Neutrophil (primary cell): Measurements from ENCODE around the gene TACSTD2.

ENCODE experiments used
- H3K27ac ChIP-seq: fragments of 200-600 bp; sonication (generic); 2 replicates; pipeline ENCODE4 v1.5.1; 2016; ENCODE audit warnings: mild to moderate bottlenecking, moderate library complexity
- H3K27me3 ChIP-seq: fragments of 200-600 bp; sonication (generic); 2 replicates; pipeline ENCODE4 v1.6.0; 2016; ENCODE audit warnings: mild to moderate bottlenecking
- H3K36me3 ChIP-seq: fragments of 200-600 bp; sonication (generic); 2 replicates; pipeline ENCODE4 v1.5.1; 2017
- H3K4me1 ChIP-seq, 2 experiments: fragments of 200-600 bp in 1 of 2; sonication (generic) in 1 of 2; 1 replicate in 1 of 2; 2 replicates in 1 of 2; pipeline versions ENCODE4 v1.5.1 to v1.6.1; 2013 to 2016; ENCODE audit warnings: low read depth in 1 of 2, low read length in 1 of 2, mild to moderate bottlenecking in 1 of 2, moderate library complexity in 1 of 2; ENCODE audit not compliant: control insufficient read depth in 1 of 2, insufficient read depth in 1 of 2
- H3K4me3 ChIP-seq, 2 experiments: fragments of 200-600 bp in 1 of 2; sonication (generic) in 1 of 2; 1 replicate in 1 of 2; 2 replicates in 1 of 2; pipeline ENCODE4 v1.5.1; 2013 to 2016; ENCODE audit warnings: low read depth in 1 of 2, low read length in 1 of 2, mild to moderate bottlenecking in 1 of 2, moderate library complexity in 1 of 2
- H3K9me3 ChIP-seq: fragments of 200-600 bp; sonication (generic); 2 replicates; pipeline ENCODE4 v1.5.1; 2016
- CTCF ChIP-seq: fragments of 200-600 bp; sonication (generic); IDR thresholded peaks from 2 replicates; pipeline ENCODE4 v1.5.1; 2016; ENCODE audit warnings: antibody characterized with exemption

Gene TACSTD2

GRCh38 chr1:58571616-58572015 lies 5.4 kb downstream of the TACSTD2 start:
- no peak overlapping the region for H3K4me3 ChIP-seq
- H3K36me3 ChIP-seq = no peaks in the 10 kb centered on the region
- H3K4me1 ChIP-seq = peaks cover 59% of the 10 kb centered on the region in 2 experiments
- no peak for TF ChIP-seq CTCF
- H3K27me3 ChIP-seq = no peaks in the 10 kb centered on the region
- no peaks in the 10 kb centered on the region for H3K9me3 ChIP-seq
- peak overlapping the region; percentile 26 for H3K27ac ChIP-seq

DNA sequence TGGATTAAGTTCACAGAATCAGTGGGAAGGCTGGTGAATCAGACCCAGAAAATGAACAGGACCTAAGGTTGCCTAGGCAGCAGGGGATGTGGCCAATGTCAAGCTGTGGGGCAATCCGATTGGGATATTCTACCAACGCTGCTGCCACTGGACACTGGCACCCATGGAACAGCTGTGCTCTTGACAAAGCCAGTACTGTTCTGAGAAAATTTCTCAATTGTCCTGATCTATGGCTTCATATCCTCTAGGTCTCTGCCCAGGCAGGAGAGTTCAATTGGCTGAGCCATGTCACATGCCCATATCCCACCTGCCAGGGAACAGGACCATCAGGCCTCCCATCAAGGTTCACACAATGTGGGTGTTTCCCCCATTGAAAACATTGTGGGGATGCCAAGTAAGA lies 6.2 kb downstream of the TACSTD2 start:
- H3K9me3 ChIP-seq = no peaks in the 10 kb centered on the region
- H3K27me3 ChIP-seq = no peaks in the 10 kb centered on the region
- H3K4me3 ChIP-seq = no peak overlapping the region
- TF ChIP-seq CTCF = no peak
- no peaks in the 10 kb centered on the region for H3K36me3 ChIP-seq
- peak overlapping the region; percentile 26 for H3K27ac ChIP-seq
- peaks cover 52 to 57% of the 10 kb centered on the region in 2 experiments for H3K4me1 ChIP-seq

GRCh38 chr1:58570094-58570493 lies 7.0 kb downstream of the TACSTD2 start:
- H3K27me3 ChIP-seq = no peaks in the 10 kb centered on the region
- peak overlapping the region; percentile 26 for H3K27ac ChIP-seq
- H3K36me3 ChIP-seq = no peaks in the 10 kb centered on the region
- H3K4me3 ChIP-seq = no peak overlapping the region
- no peaks in the 10 kb centered on the region for H3K9me3 ChIP-seq
- no peak for TF ChIP-seq CTCF
- H3K4me1 ChIP-seq = peaks cover 45 to 50% of the 10 kb centered on the region in 2 experiments

DNA sequence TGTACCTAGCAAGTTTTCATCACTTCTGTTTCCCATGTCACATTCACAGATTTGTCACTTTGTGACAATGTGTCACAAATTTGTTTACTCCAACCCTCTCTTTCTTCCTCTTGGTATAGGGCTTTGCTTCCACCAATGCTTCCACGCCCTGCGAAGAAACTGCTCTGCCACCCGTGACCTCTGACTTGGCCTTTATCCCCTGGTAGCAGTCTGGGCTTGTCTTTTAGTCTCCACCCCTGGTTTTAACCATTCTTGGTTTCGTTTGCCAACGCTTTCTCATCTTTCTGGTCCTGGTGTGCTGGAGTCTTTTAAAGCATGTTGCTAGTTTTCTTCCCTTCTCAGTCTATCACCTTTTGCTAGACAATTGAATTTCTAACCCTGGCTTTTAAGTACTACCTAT lies 8.1 kb downstream of the TACSTD2 start:
- Histone ChIP-seq H3K4me1 (peaks cover 33 to 38% of the 10 kb centered on the region in 2 experiments), H3K4me3 (no peak overlapping the region), H3K27ac (no peak overlapping the region), H3K36me3 (no peaks in the 10 kb centered on the region), H3K27me3 (no peaks in the 10 kb centered on the region), H3K9me3 (no peaks in the 10 kb centered on the region)
- no peak for TF ChIP-seq CTCF

DNA sequence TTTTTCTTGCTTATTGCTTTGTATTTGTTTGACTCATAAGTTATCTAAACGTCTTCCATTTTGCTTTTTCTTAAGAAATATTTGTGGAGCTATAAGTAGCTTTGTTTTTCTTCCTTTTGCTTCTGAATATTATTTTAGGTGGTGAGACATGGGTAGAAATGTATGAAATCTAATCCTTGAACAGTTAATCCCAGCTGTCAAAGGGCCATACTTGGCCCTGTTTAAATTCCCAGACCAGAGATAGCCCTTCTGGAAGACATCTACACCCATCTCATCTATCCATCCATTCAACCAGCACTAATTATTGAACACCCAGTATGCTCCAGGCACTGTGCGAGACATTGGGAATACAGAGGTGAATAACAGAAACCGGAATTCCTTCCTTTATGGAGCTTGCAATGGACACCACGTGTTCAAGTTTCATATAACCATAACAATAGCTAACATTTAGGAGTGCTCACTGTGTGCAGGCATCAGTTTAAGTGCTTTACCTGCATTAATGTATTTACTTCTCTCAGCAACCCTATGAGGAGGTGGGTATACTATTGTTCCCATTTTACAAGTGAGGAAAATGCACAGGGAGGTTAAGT lies 8.7 kb downstream of the TACSTD2 start:
- Histone ChIP-seq H3K27me3 (no peaks in the 10 kb centered on the region), H3K9me3 (no peaks in the 10 kb centered on the region), H3K4me3 (no peak overlapping the region), H3K4me1 (peaks cover 28 to 33% of the 10 kb centered on the region in 2 experiments), H3K27ac (no peak overlapping the region), H3K36me3 (no peaks in the 10 kb centered on the region)
- TF ChIP-seq CTCF = no peak
